SU-DHL-6 (cell line): ENCODE data around the gene ATP2B1.

Experiments used
- H2AFZ ChIP-seq: fragments of 200-600 bp; sonication (generic); 2 replicates; pipeline ENCODE4 v1.6.1; 2014; ENCODE audit warnings: low read depth, mild to moderate bottlenecking, moderate library complexity, mixed read lengths, antibody characterized with exemption, low read length; ENCODE audit not compliant: severe bottlenecking
- H3F3A ChIP-seq: fragments of 200-600 bp; shearing (Covaris generic); 2 replicates; pipeline ENCODE4 v1.6.0; 2016; ENCODE audit warnings: antibody characterized with exemption, mild to moderate bottlenecking; ENCODE audit not compliant: insufficient read depth
- H3K27ac ChIP-seq: fragments of 200-600 bp; sonication (generic); 2 replicates; pipeline ENCODE4 v1.5.1; 2016; ENCODE audit warnings: low read depth, mild to moderate bottlenecking, low read length, moderate library complexity, mixed read lengths
- H3K27me3 ChIP-seq: fragments of 200-600 bp; sonication (generic), shearing (Covaris generic); 2 replicates; pipeline ENCODE4 v1.6.0; 2014; ENCODE audit warnings: mild to moderate bottlenecking, low read length
- H3K36me3 ChIP-seq: fragments of 200-600 bp; sonication (generic); 2 replicates; pipeline ENCODE4 v1.6.1; 2014; ENCODE audit warnings: mild to moderate bottlenecking, low read length, mixed read lengths
- H3K4me2 ChIP-seq: fragments of 300-600, 200-600 bp; shearing (Covaris generic), sonication (generic); 2 replicates; pipeline ENCODE4 v1.6.0; 2014; ENCODE audit warnings: low read length, low read depth, mild to moderate bottlenecking; ENCODE audit not compliant: poor library complexity, severe bottlenecking
- H3K4me3 ChIP-seq: fragments of 200-600 bp; sonication (generic); 2 replicates; pipeline ENCODE4 v1.5.1; 2014; ENCODE audit warnings: antibody characterized with exemption, low read length, mild to moderate bottlenecking, mixed read lengths; ENCODE audit not compliant: insufficient read depth, poor library complexity, severe bottlenecking
- H3K79me2 ChIP-seq: fragments of 200-600 bp; sonication (generic); 2 replicates; pipeline ENCODE4 v1.6.1; 2014; ENCODE audit warnings: mild to moderate bottlenecking, low read length, moderate library complexity; ENCODE audit not compliant: insufficient read depth
- H3K9ac ChIP-seq: fragments of 200-600 bp; sonication (generic); 2 replicates; pipeline ENCODE4 v1.7.0; 2014; ENCODE audit warnings: mild to moderate bottlenecking, low read length
- H3K9me2 ChIP-seq: fragments of 200-600 bp; sonication (generic); replicated peaks from 2 replicates; pipeline ENCODE4 v1.6.1; 2014; ENCODE audit warnings: low read length; ENCODE audit not compliant: insufficient read depth
- H3K9me3 ChIP-seq: fragments of 200-600 bp; sonication (generic); 2 replicates; pipeline ENCODE4 v1.6.1; 2014; ENCODE audit warnings: low read length, mixed read lengths; ENCODE audit not compliant: insufficient read depth
- H4K20me1 ChIP-seq: fragments of 200-600 bp; sonication (generic); 2 replicates; pipeline ENCODE4 v1.6.1; 2014; ENCODE audit warnings: low read depth, mild to moderate bottlenecking, antibody characterized with exemption, low read length, moderate library complexity, mixed read lengths
- EZH2phosphoT487 ChIP-seq: fragments of 200-600 bp; sonication (generic), shearing (Covaris generic); conservative IDR thresholded peaks from 2 replicates; pipeline ENCODE4 v1.6.1; 2018; ENCODE audit warnings: mild to moderate bottlenecking, antibody characterized with exemption, low read length, moderate library complexity, mixed read lengths
- TF ChIP-seq, protein P1 (sequence below): fragments of 200-600 bp; sonication (generic); IDR thresholded peaks from one replicate; pipeline ENCODE4 v1.5.1; 2017; ENCODE audit warnings: antibody characterized with exemption, mild to moderate bottlenecking, low read length, moderate library complexity; ENCODE audit not compliant: insufficient read depth, poor library complexity, severe bottlenecking

Gene ATP2B1

DNA sequence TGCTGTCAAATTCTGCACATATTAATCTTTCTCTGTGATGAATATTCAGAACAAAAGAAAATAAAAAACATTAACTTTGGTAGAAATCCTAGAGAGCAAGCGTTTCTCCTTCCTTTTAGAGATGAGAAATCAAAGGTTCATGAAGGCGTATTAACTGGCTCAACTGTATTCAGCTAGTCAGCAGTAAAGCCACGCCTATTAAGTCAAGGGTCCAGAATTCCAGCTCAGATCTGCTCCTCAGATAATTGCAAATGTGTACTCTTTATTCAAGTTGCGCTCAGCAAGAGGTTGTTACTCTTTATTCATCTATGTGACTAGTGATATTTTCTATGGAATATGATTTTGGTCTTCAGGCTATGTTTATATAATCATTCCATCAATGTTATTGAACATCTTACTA lies 169.7 kb downstream of the ATP2B1 start:
- H3K27me3 ChIP-seq, result no peaks in the 10 kb centered on the region
- no peaks in the 10 kb centered on the region for H3K9me2 ChIP-seq
- H3F3A ChIP-seq, result no peaks in the 10 kb centered on the region
- no peak for TF ChIP-seq EZH2phosphoT487
- TF ChIP-seq, protein P1, sequence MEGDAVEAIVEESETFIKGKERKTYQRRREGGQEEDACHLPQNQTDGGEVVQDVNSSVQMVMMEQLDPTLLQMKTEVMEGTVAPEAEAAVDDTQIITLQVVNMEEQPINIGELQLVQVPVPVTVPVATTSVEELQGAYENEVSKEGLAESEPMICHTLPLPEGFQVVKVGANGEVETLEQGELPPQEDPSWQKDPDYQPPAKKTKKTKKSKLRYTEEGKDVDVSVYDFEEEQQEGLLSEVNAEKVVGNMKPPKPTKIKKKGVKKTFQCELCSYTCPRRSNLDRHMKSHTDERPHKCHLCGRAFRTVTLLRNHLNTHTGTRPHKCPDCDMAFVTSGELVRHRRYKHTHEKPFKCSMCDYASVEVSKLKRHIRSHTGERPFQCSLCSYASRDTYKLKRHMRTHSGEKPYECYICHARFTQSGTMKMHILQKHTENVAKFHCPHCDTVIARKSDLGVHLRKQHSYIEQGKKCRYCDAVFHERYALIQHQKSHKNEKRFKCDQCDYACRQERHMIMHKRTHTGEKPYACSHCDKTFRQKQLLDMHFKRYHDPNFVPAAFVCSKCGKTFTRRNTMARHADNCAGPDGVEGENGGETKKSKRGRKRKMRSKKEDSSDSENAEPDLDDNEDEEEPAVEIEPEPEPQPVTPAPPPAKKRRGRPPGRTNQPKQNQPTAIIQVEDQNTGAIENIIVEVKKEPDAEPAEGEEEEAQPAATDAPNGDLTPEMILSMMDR, result no peak
- H3K4me2 ChIP-seq, result no peak overlapping the region
- H3K27ac ChIP-seq, result no peak overlapping the region
- H3K9me3 ChIP-seq, result no peaks in the 10 kb centered on the region
- no peak overlapping the region for H3K4me3 ChIP-seq
- H3K9ac ChIP-seq, result no peak overlapping the region
- no peak overlapping the region for H2AFZ ChIP-seq
- no peaks in the 10 kb centered on the region for H4K20me1 ChIP-seq
- no peaks in the 10 kb centered on the region for H3K79me2 ChIP-seq
- no peaks in the 10 kb centered on the region for H3K36me3 ChIP-seq
